HG03469 (cell line): Measurements from ENCODE around the gene KIF6.

Experiments used
- ATAC-seq: cut with Tn5 transposase; IDR thresholded peaks from one replicate; pipeline ENCODE4 v1.9.1; 2021; ENCODE audit warnings: mild to moderate bottlenecking, moderate library complexity, moderate number of reproducible peaks; ENCODE audit not compliant: unreplicated experiment

Gene KIF6

DNA sequence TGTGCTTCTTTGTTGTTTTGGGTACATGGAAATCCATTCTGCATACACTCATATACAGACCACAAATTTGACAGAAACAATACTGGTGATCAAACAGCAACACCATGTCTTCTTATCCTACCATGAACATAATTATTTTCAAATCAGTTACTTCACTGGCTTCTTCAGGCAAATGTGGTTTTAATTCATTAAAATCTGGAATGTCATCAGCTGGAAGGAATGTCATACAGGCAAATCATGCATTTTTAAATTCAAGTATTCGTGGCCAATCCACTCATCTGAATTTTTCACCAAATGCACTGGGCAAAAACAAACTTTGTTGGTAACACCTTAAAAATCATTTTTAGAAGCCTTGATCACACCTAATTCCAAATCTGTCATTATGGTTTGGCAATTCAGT, 59.3 kb downstream of the KIF6 start:
- no peak for ATAC-seq

DNA sequence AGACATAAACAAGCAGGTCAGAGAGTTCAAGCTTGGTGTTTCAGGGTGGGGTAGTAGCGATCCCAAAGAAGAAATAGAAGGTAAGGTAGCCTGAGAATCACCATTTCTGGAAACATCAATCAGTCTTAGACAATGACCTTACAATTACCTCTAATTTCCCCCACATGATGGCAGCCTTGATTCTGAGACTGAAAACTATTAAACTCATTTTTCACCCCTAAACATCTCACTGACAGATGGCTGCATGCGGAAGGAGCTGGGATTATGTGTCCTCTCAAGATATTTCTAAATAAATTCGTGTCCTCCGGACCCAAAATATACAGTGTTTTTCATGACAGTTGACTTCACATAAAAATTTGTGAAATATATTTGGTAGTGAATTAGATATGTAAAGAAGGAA, 61.0 kb downstream of the KIF6 start:
- ATAC-seq = no peak

DNA sequence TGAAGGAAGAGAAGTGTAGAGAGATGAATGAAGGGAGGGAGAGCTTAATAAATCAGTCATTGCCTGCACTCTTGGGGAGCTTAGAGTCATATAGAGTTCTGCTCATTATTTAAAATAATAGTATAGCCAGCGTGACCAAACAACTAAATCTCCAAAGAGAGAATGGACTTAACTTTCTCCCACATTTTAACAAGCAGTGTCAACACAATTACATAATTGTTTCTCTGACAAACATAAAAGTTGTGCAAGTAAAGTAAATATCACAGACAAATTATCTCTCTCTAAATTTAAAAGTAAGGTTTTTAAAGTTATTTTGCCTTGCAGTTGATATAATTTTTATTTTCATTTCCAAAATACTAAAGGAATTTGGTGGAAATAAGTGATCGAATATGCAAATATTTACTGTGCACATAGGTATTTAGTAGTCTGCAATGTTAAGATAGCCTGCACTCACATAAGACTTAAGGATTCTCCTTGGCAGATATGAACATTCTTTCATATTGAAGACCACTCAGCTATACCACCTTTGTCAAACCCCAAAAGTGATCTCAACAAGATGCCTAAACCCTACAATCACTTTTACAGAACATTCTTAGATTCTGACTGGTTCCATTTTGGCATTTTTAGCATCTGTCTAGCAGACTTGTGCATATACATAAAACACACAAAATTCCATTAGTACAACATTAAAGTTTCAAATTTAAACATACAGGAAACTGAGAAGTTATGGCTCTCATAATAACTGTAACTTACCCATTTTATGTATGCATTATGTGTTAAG, 67.7 kb downstream of the KIF6 start:
- ATAC-seq = no peak

DNA sequence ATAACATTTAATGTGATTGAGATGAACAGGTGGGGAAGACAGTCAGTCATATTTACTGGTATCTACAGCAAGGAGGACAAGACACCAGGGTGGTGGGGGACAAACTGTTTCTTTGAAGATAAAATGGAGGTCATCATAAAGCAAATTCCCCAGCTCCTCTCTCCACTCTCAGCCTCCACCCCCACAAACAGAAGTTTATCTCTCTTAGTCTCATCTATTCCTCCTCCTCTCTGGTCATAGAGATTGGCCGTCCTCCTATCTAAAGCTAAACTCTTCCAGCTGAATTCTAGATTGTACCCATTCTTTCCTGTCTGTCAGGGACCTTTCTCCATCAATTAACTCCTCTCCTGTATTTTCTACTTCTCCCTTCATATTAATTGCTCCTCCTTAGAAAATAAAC, 71.1 kb downstream of the KIF6 start:
- ATAC-seq = no peak

DNA sequence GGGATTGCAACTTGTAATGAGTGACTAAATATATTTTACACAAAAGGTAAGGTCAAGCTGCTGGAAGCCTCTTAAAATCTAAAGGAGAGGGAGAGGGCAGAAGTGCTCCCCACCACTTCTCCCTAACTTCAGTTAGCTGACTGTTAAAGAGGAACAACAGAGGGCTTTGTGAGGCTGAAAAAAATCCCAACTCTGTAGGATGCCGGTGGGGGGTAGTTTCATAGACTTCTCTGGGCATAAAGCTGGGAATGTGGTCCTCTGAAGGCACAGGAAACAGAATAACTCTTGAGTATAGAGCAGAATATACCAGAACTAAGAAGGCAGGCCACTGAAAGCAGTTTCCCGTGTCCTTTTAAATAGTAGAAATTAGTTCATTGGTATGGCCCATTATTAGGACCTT, 71.6 kb downstream of the KIF6 start:
- ATAC-seq = no peak

DNA sequence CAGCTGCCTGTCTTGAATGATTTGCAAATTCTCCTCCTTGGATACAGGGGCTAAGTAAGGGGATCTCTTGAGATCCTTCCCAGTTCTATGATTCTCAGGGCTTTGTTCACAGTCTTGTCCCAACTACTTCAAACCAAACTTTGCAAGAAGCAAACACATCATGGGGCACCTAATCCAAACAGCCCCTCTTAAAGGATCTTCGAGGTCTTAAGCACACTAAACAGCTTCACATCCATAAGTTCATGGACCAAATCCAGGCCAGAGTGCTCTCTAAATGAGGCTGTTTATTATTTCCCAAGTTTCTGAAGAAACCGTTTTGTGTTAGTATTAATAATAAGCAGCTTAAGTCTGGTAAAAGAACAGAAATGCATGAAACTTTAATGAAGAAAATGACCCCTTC, 75.2 kb downstream of the KIF6 start:
- no peak for ATAC-seq

DNA sequence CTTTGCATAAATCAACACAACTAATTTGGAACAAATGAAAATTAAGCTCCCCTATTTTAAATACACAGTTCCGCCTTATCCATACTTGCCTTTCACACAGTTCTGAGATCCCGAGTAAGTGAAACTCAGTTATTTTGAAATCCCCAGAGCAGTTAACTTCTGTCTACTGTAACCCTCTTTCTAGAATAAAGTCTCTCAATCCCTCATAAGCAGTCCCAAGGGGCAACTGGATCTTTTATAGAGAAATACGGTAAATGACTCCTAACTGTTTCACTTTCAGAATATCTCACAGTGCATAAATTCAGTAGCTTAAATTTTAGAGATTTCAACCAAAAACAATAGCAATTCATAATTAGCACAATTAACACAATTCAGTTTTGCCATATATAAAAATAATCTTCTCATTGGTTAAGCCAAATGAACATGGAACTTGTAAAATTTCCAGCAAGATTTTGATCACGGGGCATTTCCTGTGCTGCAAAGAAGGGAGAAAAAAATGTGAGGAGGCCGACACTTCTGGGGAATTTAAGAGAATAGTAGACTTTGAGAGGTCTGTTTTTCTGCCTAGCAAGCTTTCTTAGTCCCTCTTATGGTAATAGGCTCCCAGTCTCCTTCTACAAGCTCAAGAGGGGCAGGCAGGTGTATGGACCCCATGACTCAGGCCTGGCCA, 78.3 kb downstream of the KIF6 start:
- ATAC-seq = no peak

DNA sequence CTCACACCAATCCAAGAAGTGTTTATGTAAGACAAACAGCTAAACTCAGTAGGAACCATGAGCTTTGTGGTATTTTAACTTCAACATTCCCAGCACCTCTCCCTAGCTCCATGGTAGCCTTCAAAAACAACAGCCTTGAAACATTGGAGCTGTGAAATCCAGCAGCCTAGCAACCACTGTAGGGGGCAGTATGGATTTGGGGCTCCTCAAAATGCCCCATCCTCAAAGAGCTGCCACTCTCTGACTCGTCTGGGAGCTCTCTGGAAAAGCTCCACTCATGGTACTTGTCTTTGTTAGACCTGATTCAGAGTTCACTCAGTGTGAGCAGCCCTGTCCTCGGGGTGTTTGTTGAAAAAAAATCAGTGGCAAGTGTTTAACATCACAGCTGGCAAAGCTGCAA, 82.9 kb downstream of the KIF6 start:
- no peak for ATAC-seq

DNA sequence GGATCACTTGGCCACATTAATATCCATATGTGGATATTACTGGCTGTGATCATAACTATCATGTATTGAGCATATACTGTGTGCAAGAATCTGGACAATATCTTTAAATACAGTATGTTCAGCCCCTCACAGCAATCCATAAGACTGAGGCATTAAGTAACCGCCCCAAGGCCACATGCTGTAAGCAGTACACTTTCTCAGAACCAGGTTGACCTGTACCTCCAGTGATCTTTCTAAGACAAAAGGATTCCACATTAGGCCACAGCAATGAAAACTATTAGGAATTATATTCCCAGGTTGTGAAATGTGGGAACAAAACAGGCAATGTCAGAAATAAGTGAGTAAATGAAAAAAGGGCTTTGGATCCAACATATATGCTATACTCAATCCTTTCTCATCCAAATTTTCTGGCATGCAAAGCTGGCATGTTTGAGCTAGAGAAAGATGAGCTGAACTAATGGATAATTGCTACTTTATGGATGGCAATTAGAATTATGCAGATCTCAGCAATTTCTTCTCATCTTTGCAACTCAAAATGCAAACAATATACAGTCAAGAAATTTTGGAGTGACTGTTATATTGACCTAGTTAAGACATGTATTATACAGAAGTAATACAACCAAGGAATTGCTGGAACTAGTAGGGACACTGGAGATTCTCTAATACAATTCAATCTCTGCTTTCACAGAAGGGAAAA, 86.9 kb downstream of the KIF6 start:
- ATAC-seq = no peak

DNA sequence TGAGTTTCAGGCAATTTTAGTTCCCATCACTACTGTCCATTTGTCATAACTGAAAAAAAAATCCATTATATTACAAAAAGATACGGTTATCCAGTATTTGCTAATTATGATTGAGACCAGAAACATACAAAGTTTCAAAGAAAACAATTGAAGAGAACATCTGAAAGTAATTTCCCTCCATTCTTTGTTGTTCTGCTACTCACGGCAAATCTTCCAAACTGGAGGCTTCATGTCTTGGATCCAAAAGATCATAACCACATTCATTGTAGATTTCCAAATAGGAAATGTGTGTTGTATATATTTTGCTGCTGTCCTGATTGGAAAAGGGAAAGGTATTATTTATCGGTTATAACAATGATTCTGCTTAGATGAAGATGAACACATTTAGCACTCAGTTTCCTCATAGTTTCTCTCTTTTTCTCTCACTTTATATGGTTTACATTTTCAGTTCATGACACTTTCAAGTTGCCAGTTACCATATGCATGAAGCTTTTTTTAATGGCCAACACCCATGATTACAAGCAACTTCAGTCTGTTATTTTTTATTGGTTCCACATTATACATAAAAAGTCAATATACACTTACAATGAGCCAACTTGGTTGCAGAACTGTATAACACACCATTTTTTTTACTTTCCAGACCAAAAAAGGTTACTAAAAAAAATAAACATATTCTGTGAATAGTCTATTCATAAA, 90.4 kb downstream of the KIF6 start:
- no peak for ATAC-seq

DNA sequence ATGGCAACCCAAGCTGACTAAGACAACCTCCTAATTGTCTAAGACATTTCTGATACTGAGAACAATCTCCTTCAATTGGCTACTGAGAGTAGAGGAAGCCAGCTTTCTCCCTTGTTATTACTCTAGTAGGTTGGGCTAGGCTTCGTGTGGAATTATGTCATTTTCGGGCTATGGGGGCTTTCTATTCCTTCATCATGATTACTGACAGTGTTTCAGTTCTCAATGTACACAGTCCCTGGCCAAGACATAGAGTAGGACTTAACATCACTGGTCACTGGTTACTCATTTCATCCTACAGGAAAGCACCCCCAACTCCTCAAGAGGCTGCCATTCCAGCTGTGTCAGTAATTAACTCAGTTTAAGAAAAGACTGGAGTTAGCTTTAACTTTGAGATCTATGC, 100.0 kb downstream of the KIF6 start:
- no peak for ATAC-seq

DNA sequence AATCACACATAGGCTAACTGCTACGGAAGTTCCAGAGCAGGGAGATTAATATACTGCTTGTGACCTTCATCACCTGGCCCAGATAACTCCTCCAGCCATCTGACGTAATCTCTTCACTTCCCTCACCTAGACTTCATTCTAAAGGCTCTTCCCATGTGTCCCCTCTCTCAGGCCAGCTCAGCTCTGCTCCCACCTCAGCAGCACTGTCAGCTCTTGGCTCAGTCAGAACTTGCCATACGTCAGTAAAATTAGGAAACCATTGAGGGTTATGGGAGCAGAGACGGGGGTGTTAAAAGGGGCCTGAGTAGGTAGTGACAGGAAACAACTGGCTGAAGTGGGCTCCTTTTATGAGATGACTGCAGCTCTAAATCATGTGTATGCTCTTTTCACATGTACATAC, 101.5 kb downstream of the KIF6 start:
- ATAC-seq = no peak

DNA sequence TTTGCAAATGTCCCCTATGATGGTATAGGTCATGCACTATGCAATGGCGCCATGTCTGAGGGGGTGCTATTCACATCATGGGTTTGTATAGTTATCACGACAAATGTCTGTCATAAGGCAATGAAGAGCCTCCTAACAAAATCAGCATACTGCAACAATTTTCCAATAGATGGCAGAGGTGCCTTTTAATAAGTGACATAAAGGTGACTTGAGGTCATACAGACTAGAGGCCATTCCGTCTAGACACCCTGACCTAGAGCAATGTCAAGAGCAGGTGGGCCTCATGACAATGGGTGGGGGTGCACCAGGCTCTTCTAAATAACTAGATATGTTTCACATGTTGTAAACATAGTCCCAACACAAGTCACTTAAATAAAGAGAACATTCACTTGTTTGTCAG, 107.7 kb downstream of the KIF6 start:
- no peak for ATAC-seq

DNA sequence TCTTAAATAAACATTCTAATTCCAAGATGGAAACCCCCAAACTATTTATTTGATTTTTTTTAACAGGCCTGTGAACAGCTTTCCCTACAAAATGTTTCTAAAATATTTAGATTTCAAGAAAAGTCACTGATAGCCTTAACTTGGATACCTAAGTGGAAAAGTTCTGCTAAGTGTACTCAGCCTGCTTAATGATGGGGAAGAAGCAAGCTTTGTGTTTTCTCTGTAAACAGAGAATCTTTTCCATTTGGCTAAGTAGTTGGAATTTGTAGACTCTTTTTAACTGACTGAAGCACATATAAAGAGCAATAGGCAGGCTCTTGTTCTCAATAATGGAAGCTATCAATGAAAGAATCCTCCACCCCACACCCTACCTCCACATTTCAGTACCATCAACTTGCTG, 108.2 kb downstream of the KIF6 start:
- ATAC-seq = no peak

DNA sequence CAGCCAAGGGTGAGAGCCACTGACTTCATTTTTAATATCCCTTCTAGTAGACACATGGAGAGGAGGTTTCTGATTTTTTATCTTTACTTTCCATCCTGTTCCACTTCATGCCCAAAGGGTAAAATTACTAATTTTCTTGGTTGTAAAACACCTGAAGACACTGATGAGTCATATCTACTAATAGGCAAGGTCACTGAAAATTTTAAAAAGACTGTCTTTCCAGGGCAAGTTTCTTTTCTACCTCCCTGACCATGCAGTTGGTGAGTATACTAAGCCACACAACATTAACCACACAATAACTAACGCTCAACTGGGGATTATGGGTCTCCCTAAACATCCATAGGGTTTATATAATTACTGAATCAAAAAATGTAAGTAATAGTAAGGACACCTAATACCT, 109.6 kb downstream of the KIF6 start:
- no peak for ATAC-seq

DNA sequence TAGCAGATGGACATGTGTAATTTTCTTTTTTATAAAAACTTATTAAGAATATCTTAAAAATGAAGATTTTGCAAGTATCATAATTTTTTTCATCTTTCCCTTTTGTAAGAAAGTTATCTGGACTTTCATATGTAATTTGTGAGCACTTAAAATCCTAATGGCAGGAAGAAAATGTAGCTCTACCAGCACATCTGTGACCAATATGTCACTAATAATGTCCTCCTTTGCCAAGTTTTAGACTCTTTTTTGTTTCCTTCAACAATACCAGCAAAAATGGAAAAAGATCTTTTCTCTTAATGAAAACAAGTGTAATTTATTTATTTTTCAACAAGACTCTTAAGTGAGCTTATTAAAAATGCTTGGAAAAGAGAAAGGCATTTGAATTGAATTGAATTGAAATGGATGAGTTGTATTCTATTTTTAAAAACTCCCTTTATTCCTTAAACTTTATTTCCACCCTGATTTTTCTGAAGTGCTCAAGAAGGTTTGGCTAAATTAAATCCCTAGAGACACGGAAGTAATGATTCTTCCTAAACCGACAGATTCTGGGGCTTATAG, 110.7 kb downstream of the KIF6 start:
- ATAC-seq = no peak

DNA sequence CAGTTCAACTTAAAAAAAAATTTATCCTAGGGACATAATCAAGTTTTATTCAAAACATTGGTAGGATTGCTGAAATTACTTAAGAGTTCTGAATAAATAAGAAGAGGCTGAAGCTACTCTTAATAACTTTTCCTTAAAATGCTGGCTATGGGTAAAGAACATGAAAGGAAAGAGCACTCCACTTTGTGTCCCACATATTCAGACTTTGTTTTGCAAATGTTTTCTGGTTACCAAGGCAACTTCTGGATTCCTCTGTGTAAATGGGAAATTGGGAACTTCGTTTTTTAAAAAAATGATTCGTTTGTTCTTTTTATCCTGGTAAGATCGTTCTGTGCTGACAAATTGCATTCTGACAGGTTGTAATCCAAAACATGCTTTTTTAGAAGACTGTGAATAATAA, 115.0 kb downstream of the KIF6 start:
- no peak for ATAC-seq

DNA sequence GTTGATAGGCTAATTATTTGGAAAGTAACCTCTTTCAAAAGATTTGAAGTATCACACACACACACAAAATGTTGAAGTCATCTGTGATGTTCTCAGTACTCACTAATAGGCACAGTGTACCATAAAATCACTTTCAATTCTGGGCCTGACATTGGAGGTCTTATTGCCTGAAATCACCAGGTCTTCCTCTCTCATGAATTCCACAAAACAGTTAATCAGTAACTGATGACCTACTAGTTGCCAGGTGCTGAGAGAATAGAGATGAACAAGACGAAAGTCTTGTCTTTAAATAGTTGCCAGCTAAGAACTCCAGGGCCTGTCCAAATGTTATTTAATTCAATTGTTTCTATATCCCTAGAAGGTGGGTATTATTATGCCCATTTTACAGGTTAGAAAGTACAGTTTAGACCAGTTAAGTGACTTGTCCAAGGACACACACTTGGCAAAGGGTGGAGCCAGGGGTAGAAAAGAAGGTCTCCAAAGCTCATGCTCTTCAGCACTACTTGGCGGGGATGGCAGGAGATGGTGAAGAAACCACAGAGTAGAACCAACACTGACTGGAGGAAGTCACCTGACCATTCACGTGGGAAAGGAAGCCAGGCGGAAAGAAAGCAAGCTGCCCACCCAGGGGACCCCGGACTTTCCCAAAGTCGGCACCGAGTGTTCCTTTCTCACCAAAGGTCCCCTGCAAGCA, 116.4 kb downstream of the KIF6 start:
- ATAC-seq = no peak

DNA sequence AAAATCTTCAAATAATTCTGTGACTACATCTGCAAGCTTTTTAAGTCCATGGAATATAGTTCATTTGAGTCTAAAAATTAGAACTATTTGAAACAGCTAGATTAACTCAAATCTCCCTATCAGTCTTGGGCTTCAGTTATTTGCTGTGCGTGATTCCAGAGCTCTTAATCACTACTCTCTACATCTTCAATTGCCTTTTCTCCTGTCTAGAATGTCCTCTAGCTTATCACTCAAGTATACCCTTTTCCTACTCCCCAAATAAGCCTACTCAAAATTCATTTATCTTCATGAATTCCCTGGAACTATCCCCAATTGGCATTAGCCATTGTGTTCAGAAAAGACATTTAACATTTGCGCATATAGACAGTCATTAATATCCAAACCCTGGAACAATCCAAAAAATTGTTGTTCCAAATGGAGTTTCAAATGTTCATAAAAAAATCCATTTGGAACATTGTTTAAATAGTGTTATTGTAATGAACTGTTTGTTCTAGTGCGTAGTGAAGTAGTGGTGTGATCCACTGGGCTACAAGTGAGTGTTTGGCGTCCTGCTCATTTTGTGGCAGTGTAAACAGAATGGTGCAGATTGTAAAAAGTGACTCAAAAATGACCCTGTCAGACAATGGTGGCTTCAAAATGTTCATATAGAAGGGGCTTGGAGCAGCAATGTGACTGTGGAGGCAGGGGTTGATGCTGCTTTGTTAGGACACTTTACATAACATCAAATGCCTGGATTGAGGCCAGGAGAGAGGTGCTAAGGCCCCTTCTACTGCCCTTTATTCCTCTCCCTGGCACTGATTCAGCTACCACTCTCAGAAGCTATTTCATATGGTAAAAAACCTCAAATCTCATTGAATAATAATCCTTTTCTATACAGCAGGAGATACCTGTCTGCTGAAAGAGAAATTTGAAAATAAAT, 122.3 kb downstream of the KIF6 start:
- ATAC-seq = no peak

DNA sequence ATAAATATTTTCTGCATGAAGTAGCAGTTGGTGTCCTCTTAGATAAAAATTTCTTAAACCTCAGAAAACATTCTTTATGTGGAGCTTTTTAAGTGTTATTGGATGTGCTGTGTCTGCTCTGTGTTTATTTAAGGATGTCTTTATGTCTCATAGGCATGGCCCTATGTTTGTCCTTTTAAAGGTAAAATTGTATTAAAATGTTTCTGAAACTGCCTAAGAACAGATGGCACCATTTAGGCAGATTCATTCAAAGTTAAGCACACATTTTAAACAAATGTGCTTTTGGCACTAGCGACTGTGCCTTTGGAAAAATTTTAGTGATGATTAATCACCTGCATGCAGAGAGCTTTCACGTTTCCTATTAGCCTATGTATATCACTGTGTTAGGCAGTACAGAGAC, 125.2 kb downstream of the KIF6 start:
- ATAC-seq = no peak
